HFFc6 (cell line): Measurements from ENCODE around the gene RHBDD2. TPM values are rescaled to one million over a fixed set of nuclear protein-coding genes. Genes with fewer than 3 reads are reported as not detected.
"Not testable (repeated sequence)": the region's sequence is repeated elsewhere in the genome, so short reads cannot be mapped to it uniquely, and the experiment has no call there.

Experiments
- DNase-seq: peaks from one replicate; pipeline ENCODE4 v3.0.0-alpha.2; 2018
- H3K27ac Mint-ChIP-seq: 2 replicates; pipeline ENCODE4 v1.8.0; 2020; ENCODE audit warnings: mild to moderate bottlenecking, mixed read lengths
- H3K27me3 Mint-ChIP-seq: 2 replicates; pipeline ENCODE4 v1.8.0; 2021; ENCODE audit warnings: mild to moderate bottlenecking, moderate library complexity, mixed read lengths; ENCODE audit not compliant: insufficient read depth
- H3K36me3 Mint-ChIP-seq: 2 replicates; pipeline ENCODE4 v1.8.0; 2021; ENCODE audit warnings: low read depth, mixed read lengths
- H3K4me1 Mint-ChIP-seq: 2 replicates; pipeline ENCODE4 v1.8.0; 2020; ENCODE audit warnings: low read depth, mixed read lengths
- H3K4me3 Mint-ChIP-seq: 2 replicates; pipeline ENCODE4 v1.8.0; 2020; ENCODE audit warnings: mild to moderate bottlenecking, moderate library complexity, mixed read lengths
- H3K9me3 Mint-ChIP-seq: 2 replicates; pipeline ENCODE4 v1.8.0; 2020; ENCODE audit warnings: mild to moderate bottlenecking, mixed read lengths
- total RNA-seq, 6 experiments: library from RNA; stranded (reverse); fragmentation: NEBNext Ultra II Directional; extraction: Animal tissue kit (Norgen Biotek cat#: 25700); gene quantifications; 2 replicates in 1 of 6; 3 replicates in 5 of 6; pipeline ENCODE4 v1.2.3, GENCODE V29; 2021
- TF ChIP-seq, protein P1 (sequence below): fragments of 200-600 bp; sonication (generic); IDR thresholded peaks from 2 replicates; pipeline ENCODE4 v1.5.0; 2021; ENCODE audit warnings: antibody characterized with exemption, mild to moderate bottlenecking

Gene RHBDD2
- total RNA-seq, 6 experiments from 2014 or later: 44.1 to 57.3 (median 47.3) TPM

DNA sequence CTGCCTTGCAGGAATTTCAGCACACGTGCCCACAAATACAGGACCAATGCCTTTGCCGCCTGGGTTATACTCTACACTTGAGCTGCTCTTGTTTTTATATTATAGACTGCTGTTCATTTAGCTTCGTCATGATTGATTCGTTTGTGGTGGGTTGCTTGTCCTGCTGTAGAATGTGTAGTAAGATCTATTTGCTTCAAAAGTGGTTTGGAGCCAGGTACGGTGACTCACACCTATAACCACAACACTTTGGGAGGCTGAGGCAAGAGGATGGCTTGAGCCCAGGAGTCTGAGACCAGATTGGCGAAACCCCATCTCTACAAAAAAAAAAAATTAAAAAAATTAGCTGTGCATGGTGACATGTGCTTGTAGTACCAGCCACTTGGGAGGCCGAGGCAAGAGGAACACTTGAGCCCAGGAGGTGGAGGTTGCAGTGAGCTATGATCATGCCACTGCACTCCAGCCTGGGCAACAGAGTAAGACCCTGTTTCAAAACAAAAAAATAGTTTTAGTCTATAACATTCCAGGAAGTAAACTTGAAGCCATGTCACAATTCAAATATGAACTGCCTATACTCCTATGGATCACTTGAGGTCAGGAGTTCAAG, 9.0 kb upstream of the RHBDD2 start:
- H3K4me1 Mint-ChIP-seq: peaks cover 29% of the 10 kb centered on the region
- no peak overlapping the region for H3K27ac Mint-ChIP-seq
- no peak overlapping the region for H3K4me3 Mint-ChIP-seq
- TF ChIP-seq, protein P1, sequence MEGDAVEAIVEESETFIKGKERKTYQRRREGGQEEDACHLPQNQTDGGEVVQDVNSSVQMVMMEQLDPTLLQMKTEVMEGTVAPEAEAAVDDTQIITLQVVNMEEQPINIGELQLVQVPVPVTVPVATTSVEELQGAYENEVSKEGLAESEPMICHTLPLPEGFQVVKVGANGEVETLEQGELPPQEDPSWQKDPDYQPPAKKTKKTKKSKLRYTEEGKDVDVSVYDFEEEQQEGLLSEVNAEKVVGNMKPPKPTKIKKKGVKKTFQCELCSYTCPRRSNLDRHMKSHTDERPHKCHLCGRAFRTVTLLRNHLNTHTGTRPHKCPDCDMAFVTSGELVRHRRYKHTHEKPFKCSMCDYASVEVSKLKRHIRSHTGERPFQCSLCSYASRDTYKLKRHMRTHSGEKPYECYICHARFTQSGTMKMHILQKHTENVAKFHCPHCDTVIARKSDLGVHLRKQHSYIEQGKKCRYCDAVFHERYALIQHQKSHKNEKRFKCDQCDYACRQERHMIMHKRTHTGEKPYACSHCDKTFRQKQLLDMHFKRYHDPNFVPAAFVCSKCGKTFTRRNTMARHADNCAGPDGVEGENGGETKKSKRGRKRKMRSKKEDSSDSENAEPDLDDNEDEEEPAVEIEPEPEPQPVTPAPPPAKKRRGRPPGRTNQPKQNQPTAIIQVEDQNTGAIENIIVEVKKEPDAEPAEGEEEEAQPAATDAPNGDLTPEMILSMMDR: no peak
- no peaks in the 10 kb centered on the region for H3K36me3 Mint-ChIP-seq
- DNase-seq: no peak
- peaks cover 1% of the 10 kb centered on the region for H3K27me3 Mint-ChIP-seq
- H3K9me3 Mint-ChIP-seq: no peaks in the 10 kb centered on the region

DNA sequence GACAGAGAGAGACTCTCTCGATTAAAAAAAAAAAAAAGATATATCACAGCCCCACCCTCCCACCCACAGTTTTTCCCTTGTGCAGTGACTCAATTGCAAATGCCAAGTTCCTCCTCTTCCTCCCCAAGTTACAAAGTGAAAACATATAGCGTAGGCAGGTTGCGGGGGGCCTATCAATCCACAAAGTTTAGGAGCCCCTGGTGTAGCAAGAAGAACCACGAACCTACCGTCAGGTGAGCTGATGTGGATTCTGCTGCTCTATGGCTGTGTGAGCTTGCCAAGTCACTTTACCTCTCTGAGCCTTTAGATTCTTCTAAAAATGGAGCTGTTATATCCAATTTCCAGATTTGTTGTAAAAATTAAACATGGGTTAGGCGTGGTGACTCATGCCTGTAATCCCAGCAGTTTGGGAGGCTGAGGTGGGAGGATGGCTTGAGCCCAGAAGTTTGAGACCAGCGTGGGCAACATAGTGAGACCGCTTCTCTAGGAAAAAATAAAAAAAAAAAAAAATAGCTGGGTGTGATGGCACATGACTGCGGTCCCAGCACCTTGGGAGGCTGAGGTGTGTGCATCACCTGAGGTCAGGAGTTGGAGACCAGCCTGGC, 8.2 kb upstream of the RHBDD2 start:
- peaks cover 29% of the 10 kb centered on the region for H3K4me1 Mint-ChIP-seq
- no peaks in the 10 kb centered on the region for H3K36me3 Mint-ChIP-seq
- no peak overlapping the region for H3K27ac Mint-ChIP-seq
- H3K9me3 Mint-ChIP-seq: no peaks in the 10 kb centered on the region
- no peak for DNase-seq
- H3K27me3 Mint-ChIP-seq: no peaks in the 10 kb centered on the region
- H3K4me3 Mint-ChIP-seq: no peak overlapping the region
- TF ChIP-seq, protein P1: no peak

DNA sequence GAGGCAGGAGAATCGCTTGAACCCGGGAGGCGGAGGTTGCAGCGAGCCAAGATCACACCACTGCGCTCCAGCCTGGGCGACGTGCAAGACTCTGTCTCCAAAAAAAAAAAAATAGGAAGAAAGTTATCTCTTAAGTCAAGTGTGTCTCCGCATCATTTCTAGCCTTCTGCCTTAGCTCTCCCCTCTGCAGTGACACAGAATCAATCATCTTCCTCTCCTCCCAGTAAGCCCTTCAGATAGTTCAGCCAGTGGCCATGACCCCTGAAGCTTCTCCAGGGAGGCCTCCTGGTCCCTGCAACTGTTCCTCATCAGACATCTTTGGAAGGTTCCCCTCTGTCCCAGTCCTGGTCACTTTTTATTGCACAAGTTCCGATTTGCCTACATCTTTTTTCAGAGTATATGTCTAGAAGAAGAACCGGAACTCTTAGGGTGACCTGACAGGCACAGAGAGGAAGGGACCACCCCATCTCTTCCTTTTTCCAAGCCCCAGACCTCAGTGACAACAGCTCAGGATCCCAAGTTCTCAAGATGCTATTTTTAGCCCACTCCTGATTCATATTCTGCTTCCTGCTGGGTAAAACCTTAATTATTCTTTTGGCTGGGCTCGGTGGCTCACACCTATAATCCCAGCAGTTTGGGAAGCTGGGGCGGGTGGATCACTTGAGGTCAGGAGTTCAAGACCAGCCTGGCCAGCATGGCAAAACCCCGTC, 6.6 kb upstream of the RHBDD2 start:
- Mint-ChIP-seq H3K9me3 (no peaks in the 10 kb centered on the region), H3K27ac (peak overlapping the region; percentile 82), H3K27me3 (no peaks in the 10 kb centered on the region), H3K36me3 (no peaks in the 10 kb centered on the region), H3K4me3 (no peak overlapping the region), H3K4me1 (peaks cover 15% of the 10 kb centered on the region)
- DNase-seq: peak; percentile 28
- TF ChIP-seq, protein P1: no peak

DNA sequence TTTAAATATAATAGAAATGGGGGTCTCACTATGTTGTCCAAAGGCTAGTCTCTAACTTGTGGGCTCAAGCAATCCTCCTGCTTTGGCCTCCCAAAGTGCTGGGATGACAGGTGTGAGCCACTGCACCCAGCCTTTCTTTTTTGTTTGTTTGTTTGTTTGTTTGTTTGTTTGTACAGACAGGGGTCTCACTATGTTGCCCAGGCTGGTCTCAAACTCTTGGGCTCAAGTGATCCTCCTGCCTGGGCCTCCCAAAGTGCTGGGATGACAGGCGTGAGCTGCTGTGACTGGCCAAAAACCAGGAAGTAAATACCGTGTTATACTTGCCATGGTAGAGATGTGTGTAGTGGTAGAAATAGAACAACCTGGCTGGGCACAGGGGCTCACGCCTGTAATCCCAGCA, 4.7 kb upstream of the RHBDD2 start:
- H3K36me3 Mint-ChIP-seq, H3K27ac Mint-ChIP-seq, DNase-seq, H3K4me3 Mint-ChIP-seq, H3K9me3 Mint-ChIP-seq, H3K27me3 Mint-ChIP-seq: not testable (repeated sequence)
- H3K4me1 Mint-ChIP-seq: peaks cover 22% of the 10 kb centered on the region

DNA sequence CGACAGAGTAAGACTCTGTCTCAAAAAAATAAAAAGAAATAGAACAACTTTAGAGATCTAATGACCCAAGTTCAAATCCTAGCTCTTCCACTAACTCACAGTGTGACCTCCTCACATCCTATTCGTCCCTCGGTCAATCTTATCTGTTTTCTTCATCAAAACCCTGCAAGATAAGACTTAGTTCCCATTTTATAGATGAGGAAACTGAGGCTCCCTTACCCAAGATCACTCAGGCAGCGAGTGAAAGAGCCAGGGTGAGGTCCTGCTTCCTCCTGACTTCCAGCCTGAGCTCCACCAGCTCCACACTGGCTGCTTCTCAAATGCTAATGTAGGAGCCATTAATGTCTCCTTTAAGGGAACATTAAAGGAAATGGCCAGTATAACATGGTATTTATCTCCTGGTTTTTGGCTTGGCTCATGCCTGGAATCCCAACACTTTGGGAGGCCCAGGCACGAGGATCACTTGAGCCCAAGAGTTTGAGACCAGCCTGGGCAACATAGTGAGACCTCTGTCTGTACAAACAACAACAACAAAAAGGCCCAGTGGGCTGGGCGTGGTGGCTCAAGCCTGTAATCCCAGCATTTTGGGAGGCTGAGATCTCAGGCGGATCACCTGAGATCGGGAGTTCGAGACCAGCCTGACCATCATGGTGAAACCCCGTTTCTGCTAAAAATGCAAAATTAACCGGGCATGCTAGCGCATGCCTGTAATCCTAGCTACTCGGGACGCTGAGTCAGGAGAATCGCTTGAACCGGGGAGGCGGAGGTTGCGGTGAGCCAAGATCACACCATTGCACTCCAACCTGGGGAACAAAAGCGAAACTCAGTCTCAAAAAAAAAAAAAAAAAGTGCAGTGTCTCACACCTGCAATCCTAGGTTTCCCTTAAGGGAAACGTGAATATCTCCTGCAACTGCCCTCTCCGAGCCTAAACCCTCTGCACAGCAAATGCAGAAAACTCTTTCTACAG, 3.4 kb upstream of the RHBDD2 start:
- Mint-ChIP-seq H3K4me3 (no peak overlapping the region), H3K27ac (no peak overlapping the region), H3K27me3 (no peaks in the 10 kb centered on the region; the same call in 1 of the 2 replicates), H3K9me3 (no peaks in the 10 kb centered on the region), H3K36me3 (no peaks in the 10 kb centered on the region), H3K4me1 (peaks cover 30% of the 10 kb centered on the region)
- no peak for DNase-seq
- TF ChIP-seq, protein P1: no peak
